MM.1S (cell line): Measurements from ENCODE around the gene RNF125.
"Not testable (repeated sequence)": the region's sequence is repeated elsewhere in the genome, so short reads cannot be mapped to it uniquely, and the experiment has no call there.

Experiments
- CTCF ChIP-seq: fragments of 300-600 bp; sonication (generic); IDR thresholded peaks from 2 replicates; pipeline ENCODE4 v1.5.1; 2016; ENCODE audit warnings: antibody characterized with exemption, low read length, mixed read lengths
- EZH2 ChIP-seq: fragments of 300-600 bp; sonication (generic); optimal IDR thresholded peaks from 2 replicates; pipeline ENCODE3; 2017; ENCODE audit warnings: low read depth, mild to moderate bottlenecking, antibody characterized with exemption, low read length, mixed read lengths
- EZH2phosphoT487 ChIP-seq: fragments of 300-600 bp; sonication (generic); IDR thresholded peaks from 2 replicates; pipeline ENCODE4 v1.6.1; 2018; ENCODE audit warnings: antibody characterized with exemption, low read length

DNA sequence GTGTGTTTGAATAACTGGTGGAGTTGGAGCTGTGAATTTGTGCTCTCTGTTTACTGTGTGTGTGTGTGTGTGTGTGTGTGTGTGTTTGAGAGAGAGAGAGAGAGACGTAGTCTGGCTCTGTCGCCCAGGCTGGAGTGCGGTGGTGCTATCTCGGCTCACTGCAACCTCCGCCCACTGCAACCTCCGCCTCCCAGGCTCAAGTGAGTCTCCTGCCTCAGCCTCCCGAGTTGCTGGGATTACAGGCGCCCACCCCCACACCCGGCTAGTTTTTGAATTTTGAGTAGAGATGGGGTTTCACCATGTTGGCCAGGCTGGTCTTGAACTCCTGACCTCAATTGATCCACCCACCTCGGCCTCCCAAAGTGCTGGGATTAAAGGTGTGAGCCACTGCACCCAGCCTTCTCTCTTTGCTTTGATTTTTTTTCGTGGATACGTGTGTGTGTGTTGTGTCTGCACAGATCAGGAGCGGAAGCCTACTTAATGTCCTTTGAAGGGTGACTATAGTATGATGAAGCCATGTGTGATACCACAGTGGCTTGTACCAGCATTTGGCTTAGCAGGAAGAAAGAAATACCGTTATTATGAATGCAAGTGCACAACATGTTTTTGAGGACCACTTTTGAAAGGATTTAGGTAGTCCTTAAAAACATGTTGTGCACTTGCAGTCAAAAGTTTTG, 1.5 kb downstream of the RNF125 start:
- not testable (repeated sequence) for TF ChIP-seq CTCF, EZH2phosphoT487, EZH2
